ENCODE data around the gene PIGC.

PIGC gene

DNA sequence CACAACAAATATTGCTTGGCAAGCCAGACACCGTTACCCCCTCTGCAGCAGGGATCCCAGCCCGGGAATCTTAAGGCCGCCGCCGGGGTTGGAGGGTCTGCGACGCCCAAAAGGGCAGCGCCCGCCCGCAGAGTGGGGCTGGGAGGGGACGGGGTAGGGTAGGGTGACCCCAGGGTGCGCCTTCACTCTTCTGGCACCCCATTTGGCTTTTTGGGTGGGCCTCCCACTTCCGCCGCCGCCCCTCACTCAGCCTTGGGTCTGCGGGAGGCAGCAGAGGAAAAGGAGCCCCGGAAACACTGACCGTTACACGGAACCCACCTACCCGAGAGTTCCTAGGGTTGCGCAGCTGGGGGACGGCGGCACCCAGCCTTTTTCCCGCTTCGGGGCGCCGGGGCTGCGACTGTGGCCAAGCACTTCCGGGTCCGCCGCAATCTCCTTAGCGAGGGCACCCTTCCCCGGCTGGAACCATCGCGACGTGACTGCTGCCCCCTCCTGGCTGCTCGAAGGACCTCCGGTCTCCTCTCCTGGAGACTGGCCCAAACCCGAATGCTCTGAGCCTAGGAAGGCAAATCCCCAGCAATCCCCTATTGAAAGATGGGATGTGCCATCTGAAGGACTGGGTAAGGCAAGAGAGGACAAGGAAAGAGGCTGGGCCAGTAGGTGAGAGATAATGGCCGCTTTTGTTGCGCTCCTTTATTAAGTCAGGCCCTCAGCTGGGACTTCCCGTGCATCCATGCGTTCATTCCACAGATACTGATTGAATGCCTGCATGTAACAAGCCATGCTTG is at the start of gene PIGC:
TSS of gene PIGC (minus strand) at position 404 of the 788 bp plus-strand sequence. CDS start 1,447 bp downstream, outside the sequence.
- peak; percentile 89 for DNase-seq

DNA sequence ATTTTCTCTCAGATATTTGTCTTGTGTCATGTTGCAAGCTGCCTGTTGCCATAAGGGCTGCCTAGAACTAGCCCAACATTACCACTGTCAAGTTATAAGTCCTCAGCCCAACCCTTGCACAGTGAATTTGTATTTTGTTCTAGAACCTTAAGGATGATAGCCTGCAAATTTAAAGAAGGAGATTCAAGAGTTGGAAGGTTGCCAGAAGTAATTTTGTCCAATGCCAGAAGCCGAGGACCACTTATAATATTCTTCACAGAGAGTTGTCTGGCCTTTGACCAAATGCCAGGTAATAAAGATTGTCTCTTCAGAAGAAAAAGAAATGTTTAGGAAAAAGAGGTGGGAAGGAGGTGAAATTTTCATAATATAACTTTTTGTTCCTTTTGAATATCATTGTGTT is 48.6 kb upstream of the PIGC start:
- no peak for DNase-seq

DNA sequence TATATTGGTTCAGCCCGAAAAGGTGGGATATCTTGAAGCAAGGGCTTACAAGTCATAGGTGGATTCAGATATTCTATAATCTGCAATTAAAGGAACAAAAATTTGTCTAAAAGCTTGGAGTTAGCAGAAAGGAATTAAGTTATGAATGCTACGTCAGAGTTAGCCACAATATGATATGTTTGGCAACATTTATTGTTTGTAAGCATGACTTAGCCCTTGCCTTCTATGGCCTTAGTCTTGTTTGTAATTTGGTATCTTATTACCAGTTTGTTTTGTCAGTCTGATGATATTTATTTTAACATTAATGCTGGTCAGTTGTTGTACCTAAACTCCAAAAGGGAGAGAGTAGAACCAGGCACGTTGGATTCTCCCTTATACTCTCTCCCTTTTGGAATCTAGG is 46.0 kb upstream of the PIGC start:
- no peak for DNase-seq

DNA sequence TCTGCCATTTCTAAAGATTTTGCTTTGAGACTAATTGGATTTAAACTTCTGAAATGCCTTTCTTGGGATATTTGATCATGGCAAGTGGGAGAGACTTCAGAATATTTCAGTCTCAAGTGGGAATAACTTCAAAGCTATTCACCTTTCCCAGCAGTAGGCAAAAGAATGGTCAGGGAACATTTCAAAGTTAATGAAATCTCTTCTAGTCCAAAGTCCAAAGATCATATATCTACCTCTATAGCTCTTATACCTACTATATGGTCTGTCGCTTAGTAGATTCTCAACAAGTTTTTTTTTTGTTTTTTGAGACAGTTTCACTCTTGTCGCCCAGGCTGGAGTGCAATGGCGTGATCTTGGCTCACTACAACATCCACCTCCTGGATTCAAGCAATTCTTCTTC is 44.5 kb upstream of the PIGC start:
- DNase-seq: no peak

DNA sequence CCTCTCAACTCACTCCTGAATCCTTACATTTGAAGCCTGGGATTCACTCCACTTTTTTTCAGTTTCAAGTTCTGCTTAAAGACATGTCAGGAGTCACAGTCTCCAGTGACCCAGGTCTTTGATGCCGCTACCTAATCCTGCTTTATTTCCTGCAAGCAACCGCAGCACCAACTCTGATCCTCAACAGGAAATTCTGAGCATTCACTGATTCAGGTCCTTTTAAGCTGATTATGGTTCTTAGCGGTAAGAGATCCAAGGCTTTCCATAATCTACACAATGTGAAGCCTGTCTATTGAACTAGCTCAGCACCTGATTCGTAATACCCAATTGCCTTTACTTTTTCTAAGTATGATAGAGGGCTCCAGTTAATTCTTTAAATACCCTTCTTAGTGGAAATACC is 43.7 kb upstream of the PIGC start:
- no peak for DNase-seq

DNA sequence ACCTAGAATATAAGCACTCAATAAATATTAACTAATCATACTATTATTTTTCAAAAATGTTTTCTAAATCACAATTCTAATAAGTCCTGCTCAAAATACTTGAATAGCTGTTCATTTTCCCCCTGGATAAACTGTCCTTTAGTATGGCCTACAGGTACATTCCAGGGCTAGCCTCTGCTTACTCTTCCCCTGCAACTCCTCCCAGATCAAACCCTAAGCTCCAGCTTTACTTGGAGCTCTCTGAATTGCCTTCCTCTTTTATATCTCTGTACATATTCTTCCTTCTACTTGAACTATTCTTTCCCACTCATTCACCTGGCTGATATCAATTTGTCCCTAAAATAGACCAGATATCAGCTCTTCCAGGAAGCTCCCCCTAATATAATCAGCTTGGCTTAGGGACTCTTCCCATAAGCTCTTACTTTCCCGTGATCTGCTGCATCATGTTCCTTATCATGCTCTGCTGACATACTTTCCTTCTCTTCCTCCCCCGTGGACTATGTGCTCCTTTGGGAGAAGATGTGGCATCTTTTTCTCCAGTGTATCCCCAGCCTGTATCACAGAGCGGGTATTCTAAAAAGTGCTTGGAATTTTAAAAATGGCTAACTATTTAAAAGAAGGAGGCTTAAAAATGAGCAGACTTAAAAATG is 43.1 kb upstream of the PIGC start:
- DNase-seq: no peak

DNA sequence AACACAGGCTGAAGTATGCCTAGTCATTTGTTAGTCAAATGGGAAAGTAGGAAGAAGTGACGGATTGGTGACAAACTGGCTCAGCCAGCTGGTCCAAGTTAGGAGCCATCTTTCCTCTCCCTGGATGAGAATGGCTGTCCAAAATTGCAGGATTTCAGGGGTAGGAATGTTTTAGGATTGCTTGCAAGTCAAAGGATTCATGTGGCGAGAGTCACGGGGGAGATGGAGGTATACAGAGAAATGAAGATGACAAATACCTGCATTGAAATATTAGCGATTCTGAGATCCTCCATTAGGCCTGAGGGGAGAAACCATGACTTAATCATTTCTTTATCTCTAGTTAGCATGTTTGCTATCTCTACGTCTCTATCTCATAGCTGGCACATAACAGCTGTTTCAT is 41.8 kb upstream of the PIGC start:
- no peak for DNase-seq

DNA sequence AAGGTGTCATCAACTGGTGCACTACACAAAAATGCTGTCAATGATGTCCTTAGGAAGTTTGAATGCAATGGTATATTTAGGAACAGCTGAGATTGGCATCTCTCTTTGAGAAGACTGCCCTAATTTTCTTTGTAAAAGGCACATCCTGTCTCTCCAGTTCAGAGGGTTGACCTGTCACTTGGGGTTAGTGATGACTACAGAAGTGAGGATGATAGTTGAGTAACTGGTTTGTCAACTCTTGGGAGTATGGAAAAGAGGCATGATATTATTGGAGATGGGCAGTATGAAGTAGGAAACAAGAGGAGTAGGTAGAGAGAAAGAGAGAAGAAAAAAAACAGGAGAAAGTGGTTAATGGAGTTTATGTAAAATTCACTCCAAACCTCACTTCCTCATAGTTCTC is 40.4 kb upstream of the PIGC start:
- no peak for DNase-seq

DNA sequence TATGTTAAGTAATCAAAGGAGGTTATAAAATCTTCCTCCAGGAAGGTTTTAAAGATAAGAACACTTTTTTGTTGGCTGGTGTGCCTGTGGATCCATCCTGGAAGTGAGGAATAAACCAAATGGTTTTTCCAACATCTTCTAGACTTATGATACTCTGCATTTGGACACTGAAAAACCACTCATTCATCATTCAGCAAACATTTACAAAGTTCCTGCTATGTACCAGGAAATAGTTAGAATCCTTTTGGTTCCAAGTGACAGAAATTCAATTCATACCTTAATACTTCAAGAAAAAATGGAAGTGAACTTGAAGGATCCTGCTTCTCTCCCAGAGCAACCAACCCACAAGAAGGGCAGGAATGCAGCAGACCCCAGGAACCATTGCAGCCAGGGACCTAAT is 39.6 kb upstream of the PIGC start:
- DNase-seq: no peak

DNA sequence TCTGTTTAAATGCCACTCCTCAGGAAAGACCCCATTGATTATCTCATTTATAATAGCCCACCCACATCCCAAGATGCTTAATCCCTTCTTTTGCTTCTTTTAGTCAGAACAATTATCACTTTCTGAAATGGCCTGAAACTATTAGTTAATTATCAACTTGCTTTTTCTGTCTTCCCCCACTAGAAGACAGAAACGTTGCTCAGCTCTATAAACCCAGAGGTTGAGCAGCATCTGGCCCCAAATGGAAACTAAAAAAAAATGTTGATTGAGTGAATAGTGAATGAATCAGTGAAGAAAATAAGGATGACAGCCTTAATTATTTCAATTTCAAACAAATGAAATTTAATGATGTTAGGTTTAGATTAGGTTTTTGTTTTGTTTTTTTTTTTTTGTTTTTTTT is 38.2 kb upstream of the PIGC start:
- DNase-seq: no peak

DNA sequence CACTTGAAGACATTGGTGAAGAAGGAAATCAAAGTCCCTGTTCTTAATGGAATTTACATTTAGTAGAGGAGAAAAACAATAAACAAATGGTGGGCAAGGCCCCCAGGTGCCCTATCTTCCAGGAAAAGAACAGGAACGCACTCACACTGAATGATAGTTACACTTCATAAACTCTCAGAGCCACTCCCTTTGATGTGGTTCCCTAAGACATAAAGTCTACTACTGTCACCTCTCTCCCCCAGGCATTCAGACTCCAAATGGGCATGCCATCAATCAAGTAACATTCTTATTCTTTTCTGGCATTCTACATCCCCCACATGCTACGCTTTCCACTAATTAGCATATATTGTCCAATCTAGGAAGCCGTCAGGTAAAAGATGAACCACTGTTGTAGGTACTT is 36.6 kb upstream of the PIGC start:
- DNase-seq: no peak

DNA sequence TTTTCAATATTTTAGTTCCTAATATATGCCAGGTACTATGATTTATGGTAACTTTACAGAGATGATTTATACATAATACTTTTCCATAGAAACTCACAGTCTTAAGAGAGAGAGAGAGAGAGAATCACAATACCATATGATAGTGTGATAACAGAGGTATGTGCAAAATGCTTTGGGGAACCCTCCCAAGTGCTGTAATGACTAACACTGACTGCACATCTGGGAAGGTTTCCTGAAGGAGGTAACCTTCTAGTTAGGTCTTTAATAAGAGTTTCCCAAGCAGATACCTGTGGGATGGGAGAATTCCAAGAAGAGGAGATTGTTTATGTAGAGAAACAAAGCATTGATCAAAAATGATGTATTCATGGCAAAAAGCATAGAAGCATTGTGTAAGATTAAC is 34.6 kb upstream of the PIGC start:
- no peak for DNase-seq

DNA sequence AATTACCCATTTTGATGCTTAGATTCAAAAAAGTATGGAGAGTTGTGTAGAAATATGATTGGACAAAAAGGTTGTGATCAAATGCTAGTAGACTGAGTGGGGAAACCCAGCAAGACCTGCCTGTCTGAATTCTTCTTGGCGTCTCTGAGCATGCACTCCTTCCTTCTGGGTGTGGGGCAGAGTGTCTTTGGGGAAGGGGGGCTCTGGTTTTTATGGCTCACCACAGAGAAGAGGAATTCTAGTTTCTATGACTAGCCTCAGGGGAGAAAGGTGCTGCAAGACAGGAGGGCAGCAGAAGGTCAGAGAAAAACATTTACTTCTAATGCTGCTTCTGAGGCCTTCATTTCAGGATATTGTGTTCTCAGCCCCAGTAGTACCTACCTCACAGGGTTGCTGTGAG is 33.9 kb upstream of the PIGC start:
- DNase-seq: no peak

DNA sequence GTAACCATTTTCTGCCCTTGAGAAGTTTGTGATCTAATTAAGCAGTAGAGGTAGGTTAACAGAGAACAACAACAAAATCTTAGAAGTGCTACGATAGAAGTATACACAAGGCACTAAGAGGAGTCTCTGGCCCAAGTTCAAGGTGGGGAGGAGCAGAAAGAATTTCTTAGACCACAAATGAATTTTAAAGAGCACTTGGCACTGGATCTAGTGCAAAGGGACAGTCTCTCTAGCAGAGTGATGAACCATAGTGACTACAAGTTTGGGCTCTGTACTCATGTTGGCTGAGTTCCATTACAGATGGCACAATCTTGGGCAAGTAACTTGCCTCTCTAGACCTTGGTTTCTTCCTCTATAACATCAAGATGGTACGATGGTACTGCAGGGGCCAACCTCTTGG is 33.3 kb upstream of the PIGC start:
- DNase-seq: no peak

DNA sequence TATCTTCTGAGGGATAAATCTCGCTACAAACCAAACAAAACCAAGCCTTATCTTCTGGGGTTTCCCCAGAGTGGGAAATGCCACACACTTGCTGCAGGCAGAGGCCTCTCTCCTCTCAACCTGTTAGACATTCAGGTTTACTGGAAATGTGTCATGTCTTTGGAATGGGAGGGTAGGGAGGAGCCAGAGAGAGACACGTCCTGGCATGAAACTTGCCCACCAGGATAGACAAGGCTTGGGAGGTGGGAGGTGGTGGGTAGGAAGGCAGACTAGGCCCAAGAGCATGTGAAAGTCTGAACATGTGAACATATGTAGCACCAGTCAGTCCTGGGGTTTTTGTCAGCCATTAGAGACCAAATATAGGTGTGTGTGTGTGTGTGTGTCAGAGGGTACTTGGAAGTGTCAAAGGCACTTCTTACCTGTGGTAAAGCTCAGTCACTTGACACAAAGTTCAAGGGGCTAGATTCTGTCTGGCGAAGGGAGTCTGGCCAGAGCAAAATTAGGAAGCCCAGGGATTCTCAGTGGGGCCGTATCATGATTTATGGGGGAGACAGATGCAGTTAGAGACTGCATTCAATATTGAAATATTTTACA is 32.4 kb upstream of the PIGC start:
- no peak for DNase-seq

DNA sequence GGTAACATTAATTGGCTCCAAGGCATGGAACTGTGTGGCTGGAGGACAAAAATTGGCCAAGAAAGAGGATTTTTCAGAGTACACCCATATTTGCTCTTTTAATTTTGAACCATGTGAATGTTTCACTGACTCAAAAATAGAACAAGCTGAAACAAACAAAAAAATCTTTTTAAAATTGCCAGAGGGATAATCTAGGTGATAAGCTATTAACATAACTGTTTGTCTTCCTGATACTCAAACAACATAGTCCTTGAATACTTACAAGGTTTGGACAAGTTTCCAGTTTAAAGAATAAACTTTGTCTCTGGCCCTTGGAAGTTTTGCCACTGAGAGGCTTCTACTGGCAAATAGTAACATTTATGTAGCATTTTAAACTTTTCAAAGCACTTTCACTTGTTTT is 30.0 kb upstream of the PIGC start:
- DNase-seq: no peak

DNA sequence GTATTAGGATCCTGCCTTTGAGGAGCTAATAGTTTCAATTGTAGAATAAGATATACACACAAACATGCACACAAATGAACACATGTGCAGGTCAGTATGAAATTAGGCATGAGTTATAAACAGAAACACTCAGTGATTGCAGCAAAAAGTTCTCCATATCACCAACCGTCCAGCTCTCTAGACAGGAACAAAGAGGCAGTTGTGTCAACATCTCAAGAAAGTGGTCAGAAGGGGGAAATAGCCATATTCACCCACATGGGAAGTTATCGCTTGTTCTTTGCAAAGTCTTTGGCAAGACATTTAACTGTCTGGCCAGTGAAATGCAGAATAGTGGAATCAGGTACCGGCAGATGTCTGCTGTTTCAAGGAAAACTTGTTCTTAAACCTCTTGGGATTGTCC is 29.4 kb upstream of the PIGC start:
- DNase-seq: no peak

DNA sequence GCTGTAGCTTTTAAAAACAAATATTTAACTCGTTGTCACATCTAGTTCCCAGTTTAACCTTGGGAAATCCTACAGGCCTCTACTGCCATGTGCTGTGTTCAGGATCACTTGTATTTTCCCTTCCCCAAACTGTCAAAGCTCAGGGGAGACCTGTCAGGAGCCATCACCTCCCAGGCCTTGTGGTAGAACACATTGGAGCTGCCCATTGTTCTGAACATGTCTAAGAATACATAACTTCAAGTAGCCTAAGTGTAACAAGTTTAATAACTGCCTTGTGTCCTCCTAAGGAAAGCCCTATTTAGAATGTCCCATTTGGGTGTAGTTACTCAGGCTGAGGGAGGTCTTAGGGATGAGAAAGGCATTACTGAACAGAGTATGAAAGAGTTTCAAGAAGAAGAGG is 28.6 kb upstream of the PIGC start:
- DNase-seq: no peak

DNA sequence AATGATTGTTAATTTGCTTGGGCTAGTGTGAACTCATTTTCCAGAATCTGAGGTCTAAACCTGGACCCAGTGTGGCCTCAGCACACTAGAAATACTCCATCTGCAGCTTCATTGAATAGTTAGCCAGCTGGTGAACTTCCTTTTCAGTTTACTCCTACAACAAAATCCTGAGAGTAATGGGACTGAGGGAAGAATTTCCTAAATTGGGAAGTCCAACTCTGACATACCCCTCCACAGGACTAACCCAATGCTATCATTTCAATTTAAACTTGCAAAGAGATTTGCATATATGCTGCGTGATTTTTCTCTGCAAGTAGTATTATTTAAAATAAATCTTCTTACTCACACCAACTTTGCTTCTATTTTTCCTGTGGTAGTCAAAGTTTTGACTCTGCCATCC is 27.8 kb upstream of the PIGC start:
- no peak for DNase-seq

DNA sequence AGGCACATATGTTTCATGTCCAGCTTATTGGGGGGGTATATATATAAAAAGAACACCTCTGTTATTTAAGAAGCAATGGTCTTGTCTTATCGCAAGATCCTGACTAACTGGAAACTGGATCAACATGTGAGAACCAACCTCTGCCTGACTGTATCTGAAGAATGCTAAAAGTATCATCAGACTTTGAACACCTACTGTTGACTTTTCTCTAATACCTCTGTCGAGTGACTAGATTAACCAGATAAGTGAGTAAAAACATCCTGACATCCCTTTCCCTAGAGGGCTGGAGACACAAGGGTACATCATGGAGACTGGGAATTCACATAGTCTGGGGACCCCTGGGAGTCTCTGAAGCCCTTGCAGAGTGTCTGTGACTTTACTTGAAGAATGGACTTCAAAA is 26.3 kb upstream of the PIGC start:
- DNase-seq: no peak

DNA sequence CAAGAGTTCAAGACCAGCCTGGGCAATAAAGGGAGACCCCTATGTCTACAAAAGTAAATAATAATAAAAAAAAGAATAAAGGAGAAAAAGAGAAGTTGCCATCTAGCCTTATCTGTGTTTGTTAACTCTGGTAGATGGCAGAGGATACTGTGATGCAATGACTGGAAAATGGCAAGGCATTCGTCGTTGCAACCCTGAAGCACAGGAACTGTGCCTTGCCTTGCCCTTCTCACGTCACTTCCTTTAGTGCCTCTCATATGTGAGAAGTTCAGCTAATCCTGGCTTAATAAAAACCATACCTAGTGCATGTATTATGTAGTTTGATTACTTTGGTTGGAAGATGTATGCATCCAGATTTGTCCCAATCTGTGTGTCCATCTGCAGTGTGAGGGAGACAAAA is 25.8 kb upstream of the PIGC start:
- DNase-seq: no peak

DNA sequence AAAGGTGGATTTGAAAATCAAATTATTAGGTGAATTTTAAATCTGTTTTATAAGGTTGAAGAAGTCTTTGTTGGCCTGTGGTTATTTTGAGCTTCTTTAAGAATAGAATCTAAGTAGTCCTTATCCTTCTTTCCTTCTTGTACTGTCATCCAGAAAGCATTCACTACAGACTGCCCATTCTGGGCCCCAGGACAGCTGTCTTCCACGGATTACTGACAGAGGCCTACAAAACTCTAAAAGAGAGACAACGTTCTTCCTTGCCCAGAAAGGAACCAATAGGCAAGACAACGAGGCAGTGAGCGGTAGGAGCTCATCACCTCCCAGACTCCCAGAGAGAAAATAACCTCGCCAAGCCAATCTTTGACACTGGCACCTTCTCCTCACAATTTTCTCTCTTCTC is 24.4 kb upstream of the PIGC start:
- DNase-seq: no peak

DNA sequence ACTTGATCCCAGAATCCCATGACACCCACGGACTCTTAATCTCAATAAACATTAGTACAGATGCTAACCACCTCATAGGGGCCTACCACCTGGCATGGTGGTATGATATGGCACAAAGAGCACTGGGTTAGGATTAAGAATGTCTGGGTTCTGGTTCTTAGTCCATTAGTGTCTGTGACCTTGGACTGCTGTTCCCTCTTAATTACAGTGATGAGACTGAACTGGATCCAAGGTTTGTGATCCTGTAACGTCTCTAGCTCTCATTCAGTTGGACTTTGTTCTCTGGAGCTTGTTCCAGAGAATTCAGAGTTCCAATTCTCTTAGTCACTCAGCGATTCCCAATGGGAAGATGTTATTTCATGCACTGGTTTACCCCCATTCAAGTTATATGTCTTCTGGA is 23.6 kb upstream of the PIGC start:
- DNase-seq: no peak

DNA sequence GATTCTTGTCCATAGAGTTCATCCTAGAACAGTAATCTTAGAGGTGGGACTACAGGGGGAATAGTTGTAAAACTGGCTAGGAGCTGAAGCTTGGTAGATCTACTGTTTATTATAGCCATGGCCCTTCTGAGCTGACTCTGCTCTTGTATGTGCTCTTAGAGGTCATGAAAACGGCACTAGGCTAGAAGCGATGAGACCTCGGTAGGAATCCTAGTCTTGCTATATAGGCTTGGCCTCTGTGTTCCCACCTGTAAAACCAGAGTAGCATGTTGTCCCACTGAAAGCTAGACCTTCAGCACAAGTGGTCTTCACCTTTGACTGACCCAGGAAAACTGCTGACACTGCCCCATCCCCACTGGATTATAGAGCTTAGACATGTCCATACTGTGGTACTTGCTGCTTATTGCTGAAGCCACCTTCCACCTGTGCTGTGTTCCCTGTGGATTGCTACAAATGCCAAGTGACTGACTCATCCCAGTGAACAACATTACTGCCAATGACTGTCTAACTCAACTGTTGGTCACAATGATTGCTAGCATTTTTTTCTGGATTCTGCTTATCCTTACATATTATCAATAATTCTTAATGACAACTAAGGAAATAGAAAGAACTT is 23.0 kb upstream of the PIGC start:
- no peak for DNase-seq
